HG03025 (cell line): Measurements from ENCODE around the gene LBHD2.
"Not testable (repeated sequence)": the region's sequence is repeated elsewhere in the genome, so short reads cannot be mapped to it uniquely, and the experiment has no call there.

Experiments
- ATAC-seq: cut with Tn5 transposase; IDR thresholded peaks from one replicate; pipeline ENCODE4 v1.9.1; 2021; ENCODE audit warnings: mild to moderate bottlenecking, moderate library complexity; ENCODE audit not compliant: unreplicated experiment, low FRiP score

The LBHD2 gene

DNA sequence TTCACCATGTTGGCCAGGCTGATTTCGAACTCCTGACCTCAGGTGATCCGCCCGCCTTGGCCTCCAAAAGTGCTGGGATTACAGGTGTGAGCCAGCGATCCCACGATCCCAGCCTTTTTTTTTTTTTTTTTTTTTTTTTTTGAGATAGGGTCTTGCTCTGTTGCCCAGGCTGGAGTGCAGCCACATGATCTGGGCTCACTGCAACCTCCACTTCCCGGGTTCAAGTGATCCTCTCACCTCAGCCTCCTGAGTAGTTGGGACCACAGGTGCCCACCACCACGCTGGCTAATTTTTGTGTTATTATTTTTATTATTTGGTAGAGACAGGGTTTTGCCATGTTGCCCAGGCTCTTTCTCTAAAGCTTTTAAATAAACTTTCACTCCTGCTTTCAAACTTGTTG lies 33.5 kb downstream of the LBHD2 start:
- ATAC-seq: not testable (repeated sequence)

DNA sequence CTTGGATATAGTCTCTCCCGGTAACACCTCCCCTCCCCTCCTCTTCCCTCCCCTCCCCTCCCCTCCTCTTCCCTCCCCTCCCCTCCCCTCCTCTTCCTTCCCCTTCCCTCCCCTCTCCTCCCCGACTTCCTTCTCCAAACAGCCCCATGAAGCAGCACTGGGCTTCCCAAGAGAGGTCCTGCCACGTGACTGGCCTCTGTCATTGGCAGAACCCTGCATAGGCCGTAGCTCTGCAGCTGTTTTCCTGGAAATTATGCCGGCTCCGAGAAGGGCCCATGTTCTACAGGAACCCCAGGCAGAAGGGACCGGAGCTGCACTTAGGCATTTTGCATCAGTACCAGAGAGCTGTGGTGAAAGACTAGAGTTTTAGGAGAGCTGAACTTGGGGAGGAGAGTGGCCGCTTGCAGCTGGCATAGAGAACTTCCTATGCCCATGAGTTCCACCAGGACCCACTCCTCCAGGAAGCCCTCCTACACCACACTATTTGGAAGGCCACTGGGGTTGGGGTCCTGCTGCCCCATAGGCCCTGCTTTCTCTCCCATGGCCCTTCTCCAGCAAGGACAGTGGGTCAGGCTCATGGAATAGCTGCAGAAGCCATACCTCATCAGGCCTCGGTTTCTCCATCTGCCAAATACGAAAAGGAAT lies 34.1 kb downstream of the LBHD2 start:
- ATAC-seq: no peak

GRCh38 chr14:103118663-103119404 lies 34.8 kb downstream of the LBHD2 start:
- ATAC-seq: no peak

DNA sequence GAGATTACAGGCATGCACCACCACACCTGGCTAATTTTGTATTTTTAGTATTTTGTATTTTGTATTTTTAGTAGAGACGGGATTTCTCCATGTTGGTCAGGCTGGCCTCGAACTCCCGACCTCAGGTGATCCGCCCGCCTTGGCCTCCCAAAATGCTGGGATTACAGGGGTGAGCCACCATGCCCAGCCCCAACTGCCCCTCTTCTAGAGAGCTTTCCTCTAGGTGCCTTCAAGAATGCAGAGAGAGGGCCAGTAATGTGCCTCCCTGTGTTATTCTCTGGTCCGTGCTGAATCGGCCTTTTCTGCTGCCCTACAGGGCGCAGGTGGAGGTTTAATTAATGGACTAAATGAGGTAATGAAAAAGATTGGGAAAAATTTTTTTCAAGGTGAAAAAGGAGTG lies 35.5 kb downstream of the LBHD2 start:
- ATAC-seq: not testable (repeated sequence)

DNA sequence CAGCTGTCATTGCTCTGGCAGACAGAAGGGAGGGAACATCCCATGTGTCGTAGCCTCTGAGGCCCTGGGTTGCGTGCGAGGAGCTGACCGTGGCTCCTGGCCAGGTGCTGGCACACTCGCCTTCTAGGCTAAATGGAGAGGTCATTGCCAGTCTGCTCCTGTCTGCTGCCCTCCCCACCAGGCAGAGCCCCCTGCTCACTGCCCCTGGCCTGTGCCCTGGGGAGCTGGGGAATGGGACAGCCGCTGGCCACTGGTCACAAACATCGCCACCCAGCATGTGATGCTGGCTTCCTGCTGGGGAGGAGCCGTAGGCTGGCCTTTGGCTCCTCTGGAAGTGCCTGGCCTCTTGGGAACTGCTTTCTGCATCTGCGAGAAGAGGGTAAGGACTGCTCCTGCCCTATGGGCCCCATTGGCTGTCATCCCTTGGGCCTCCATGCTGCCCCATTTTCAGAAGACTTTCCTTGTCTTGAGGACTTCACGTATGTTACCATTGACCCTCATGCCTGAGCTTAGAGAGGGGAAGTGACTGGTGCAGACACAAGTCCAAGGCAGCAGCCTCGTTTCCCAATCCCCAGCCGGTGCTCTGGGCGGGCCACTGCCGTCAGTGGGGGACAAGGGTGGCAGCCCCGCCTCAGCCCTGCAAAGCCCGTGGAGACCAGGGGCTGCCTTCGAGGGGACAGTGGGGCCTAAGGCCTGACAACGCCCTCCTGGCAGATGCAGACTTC lies 37.3 kb downstream of the LBHD2 start:
- no peak for ATAC-seq

- ATAC-seq: no peak
Measured at GRCh38 chr14:103121846-103122584, 38.0 kb downstream of the LBHD2 start.

DNA sequence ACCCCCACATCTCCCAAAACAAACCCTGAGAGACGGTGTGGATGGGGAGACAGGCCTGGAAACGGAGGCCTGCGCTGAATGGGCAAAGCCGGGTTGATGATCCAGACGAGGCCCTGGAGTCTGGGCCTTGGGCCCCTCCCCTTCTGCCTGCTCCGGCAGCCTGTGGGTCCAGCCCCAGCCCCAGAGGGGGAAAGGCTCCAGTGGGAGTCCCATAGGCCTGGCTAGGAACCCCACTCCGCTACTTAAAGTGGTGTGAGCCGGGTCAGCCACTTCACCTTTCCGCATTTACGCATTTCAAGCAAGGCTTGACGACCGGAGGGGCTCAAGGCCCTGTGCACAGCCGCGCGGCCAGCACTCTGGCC lies 38.6 kb downstream of the LBHD2 start:
- no peak for ATAC-seq

GRCh38 chr14:103122947-103123633 lies 39.1 kb downstream of the LBHD2 start, which contains the start of gene TNFAIP2:
TNFAIP2 (plus strand) TSS chr14:103123461; CDS start chr14:103126458, 2,997 bp downstream.
- ATAC-seq: no peak

DNA sequence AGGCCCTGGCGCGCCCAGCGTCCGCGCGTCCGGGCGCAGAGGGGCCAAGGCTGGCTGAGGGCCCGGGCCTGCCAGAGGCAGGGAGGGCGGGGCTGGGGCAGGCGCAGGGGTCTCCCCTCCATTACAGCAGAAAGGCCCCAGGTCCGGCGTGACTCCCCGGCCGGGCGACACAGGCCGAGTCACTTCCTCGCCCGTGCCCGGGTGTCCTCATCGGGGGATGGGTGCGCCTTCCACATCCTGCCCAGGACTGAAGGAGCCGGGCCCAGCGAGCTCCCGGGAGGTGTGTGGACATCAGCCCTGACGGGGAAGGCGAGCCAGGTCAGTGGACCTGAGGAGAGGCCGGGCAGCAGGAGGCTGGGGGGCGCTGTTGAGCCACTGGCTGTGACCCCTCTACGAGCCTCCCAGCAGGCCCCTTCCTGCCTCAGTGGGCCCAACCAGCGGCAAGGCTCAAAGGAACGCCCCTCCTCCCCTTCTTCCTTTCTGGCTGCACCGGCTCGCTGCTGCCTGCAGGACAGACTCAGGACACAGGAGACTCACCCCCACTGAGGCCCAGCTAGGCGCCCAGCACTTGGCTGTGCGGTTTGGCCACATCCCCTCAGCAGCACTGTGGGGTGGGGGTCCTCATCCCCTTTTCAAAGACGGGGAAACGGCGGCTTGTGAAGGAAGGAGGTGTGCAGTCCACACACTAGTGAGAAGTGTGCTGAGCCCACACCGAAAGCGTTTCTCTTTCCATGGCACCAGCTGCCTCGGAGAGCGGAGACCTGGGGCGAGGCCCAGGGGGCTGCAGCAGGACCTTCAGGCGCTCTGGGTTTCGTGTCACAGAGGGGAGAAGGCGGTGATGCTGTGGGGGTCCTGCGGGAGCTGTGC lies 39.9 kb downstream of the LBHD2 start:
- no peak for ATAC-seq

DNA sequence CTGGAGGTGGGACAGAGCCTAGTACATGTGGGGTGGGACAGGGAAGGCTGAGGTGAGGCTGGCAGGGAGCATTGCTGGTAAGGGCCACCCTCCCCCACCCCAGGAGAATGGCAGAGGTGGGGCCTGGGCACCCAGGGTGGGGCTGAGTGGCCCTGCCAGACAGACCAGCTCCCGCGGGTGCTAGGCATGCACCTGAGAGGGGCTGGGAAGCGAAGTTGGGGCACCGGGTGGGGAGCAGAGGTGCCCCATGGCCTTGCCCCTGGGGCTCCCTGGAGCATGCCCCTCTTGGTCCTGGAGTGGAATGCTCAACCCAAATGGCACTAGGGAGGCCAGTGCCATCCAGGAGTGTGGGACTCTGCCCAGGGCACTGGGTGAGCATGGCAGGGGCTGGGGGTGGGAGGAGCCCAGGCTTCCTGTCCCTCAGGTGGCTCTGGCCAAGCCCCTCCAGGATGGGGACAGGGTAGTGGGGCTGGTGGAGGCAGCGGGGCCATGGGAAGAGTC lies 40.5 kb downstream of the LBHD2 start:
- ATAC-seq: no peak

DNA sequence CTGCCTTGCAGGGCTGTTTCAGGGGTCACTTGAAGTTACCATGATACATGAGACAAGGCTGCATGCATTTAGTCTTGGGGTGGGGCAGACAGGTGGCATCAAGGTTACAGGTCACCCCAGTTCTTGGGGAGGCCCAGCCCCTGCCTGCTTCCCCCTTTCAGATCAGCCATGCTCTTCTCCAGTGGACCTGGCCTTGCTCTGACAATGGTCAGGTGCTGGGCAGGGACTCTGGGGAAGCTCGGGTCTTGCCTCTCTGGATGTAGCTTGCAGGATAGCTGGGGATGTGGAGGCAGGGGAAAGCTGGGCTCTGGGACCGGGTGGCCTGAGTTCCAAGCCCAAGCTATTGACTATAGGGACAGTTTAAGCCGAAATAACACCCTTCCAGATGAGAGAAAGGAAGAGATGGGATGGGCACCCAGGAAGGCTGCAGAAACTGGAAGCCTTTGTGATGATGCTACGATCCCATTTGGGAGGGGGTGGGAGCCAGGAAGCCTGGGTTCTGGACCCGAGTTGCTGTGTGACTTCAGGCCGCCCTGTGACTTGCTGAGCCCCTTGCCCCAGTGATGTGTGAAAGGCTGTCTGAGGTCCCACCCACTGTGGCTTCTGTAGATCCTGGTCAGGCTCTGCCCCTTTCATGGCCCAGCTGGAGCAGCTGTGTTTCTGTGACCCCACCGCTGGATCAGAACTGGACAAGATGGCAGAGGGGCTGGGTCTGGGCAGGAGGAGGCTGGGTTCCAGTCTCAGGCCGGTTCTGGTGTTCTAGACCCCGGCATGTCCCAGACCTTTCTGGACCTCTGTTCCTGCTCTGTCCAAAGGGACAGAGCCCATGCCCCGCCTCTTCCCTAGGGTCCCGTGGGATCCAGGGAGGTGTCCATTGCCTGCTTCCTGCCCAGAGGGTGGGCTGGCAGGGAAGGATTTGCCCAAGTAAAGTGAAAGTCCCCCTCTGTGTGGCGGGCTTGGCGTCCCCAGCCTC lies 41.4 kb downstream of the LBHD2 start:
- ATAC-seq: no peak

GRCh38 chr14:103126088-103126872 lies 42.3 kb downstream of the LBHD2 start:
- no peak for ATAC-seq

DNA sequence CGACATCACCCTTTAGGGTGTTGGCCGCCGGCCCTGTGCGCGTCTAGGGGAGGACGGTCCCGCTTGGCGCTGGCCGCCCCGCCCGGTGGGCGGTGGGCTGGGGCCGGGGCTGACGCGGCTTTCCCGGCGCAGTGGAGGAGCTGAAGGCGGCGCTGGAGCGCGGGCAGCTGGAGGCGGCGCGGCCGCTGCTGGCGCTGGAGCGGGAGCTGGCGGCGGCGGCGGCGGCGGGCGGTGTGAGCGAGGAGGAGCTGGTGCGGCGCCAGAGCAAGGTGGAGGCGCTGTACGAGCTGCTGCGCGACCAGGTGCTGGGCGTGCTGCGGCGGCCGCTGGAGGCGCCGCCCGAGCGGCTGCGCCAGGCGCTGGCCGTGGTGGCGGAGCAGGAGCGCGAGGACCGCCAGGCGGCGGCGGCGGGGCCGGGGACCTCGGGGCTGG lies 42.9 kb downstream of the LBHD2 start:
- no peak for ATAC-seq

DNA sequence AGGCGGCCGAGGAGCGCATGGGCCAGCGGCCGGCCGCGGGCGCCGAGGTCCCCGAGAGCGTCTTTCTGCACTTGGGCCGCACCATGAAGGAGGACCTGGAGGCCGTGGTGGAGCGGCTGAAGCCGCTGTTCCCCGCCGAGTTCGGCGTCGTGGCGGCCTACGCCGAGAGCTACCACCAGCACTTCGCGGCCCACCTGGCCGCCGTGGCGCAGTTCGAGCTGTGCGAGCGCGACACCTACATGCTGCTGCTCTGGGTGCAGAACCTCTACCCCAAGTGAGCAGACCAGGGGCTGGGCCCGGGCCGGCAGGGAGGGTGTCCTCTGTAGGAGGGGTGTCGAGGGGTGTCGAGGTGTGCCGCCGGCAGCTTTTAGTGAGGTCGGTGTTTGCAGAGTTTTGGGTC lies 43.3 kb downstream of the LBHD2 start:
- no peak for ATAC-seq

- no peak for ATAC-seq
Measured at GRCh38 chr14:103127861-103128598, 44.0 kb downstream of the LBHD2 start.

DNA sequence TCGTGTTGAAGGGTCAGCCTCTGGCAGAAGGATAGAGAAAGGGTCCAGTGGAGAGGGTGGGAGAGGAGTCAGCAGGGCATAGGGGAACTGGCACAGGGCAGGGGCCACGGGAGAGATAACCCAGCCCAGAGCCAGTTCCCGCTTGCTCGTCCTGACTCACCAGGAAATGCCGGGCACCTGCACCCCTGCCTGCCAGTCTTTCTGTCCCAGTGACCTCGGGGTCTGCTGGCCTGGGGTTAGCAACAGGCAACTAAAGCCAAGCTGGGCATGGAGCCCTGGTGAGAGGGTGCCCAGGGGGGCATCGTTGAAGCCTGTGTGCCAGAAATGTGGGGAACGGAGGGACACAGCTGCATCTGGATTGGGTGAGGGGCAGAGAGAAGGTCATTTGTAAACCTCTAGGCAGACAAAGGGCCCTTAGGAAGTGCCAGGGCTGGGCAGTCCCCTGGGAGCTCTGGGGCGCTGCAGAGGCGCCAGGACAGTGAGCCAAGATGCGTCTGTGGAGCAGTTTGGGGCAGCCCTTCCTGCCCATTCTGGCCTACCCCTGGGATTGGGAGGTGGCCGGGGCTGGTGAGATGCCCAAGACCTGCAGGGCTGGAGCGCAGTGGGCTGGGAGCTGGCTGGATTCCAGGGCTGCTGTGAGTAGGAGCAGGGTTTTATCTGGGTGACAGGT lies 44.8 kb downstream of the LBHD2 start:
- ATAC-seq: no peak
